Right lobe of liver (tissue), 6 donors: ENCODE data around the gene SCN1A. TPM values are rescaled to one million over a fixed set of nuclear protein-coding genes. Genes with fewer than 3 reads are reported as not detected.

ENCODE experiments used
- ATAC-seq, 4 donors: fragments of 200-7000 bp; cut with Tn5 transposase; one replicate each; pipeline ENCODE4 v1.9.1; 2020; ENCODE audit warnings: mild to moderate bottlenecking in 4 of 4, moderate library complexity in 4 of 4
- DNase-seq, 3 donors: peaks; one replicate each; pipeline ENCODE4 v3.0.0-alpha.2; 2020
- H3K27ac ChIP-seq, 3 donors: fragments of 200-600 bp; one replicate each; pipeline ENCODE4 v1.8.0; 2022
- H3K27me3 ChIP-seq, 2 donors: fragments of 200-600 bp; one replicate each; pipeline ENCODE4 v1.8.0; 2022
- H3K36me3 ChIP-seq, 4 donors: fragments of 200-600 bp; sonication (generic) in 1 of 4; one replicate each; pipeline versions ENCODE4 v1.5.1 to v1.8.0; 2017 to 2022; ENCODE audit warnings: control low read depth in 1 of 4
- H3K4me1 ChIP-seq, 4 donors: fragments of 200-600 bp; sonication (generic) in 1 of 4; one replicate each; pipeline versions ENCODE4 v1.5.1 to v1.8.0; 2017 to 2022; ENCODE audit warnings: control low read depth in 1 of 4
- H3K4me3 ChIP-seq, 3 donors: fragments of 200-600 bp; one replicate each; pipeline ENCODE4 v1.8.0; 2022
- H3K9me3 ChIP-seq, 4 donors: fragments of 200-600 bp; sonication (generic) in 1 of 4; one replicate each; pipeline versions ENCODE4 v1.5.1 to v1.8.0; 2017 to 2022; ENCODE audit warnings: control low read depth in 1 of 4
- CTCF ChIP-seq, 4 donors: fragments of 200-600 bp in 3 of 4; fragments of 450-650 bp in 1 of 4; IDR thresholded peaks; one replicate each; pipeline versions ENCODE4 v1.5.1 to v1.8.0; 2016 to 2022; ENCODE audit warnings: antibody characterized with exemption in 4 of 4, mild to moderate bottlenecking in 2 of 4
- POLR2A ChIP-seq: fragments of 450-650 bp; IDR thresholded peaks from one replicate; pipeline ENCODE4 v1.6.1; 2017; ENCODE audit warnings: antibody characterized with exemption, mild to moderate bottlenecking
- WGBS: methylation state at CpG from one replicate; pipeline ENCODE4 v1.1.6; 2018; ENCODE audit warnings: low coverage, low lambda C conversion rate; ENCODE audit not compliant: insufficient coverage; ENCODE audit errors: missing lambda C conversion rate; 5-methylcytosine and 5-hydroxymethylcytosine counted together
- intact Hi-C, 2 donors: fragments of 100-400 bp; cut with DNase I; formaldehyde crosslinking; loops; one replicate each; pipeline versions ENCODE4 v1.11.2 to v1.14.1; 2022
- total RNA-seq, 6 experiments: library from RNA; depleted of rRNA in 2 of 6; stranded (reverse); fragments of >200 nt in 2 of 6; fragmentation: NEBNext Ultra II Directional in 3 of 6; extraction: Animal tissue kit (Norgen Biotek cat#: 25700) in 3 of 6; gene quantifications; one replicate each; pipeline versions ENCODE4 v1.1.0 to v1.2.4, GENCODE V29; 2016 to 2023
- donor health status: DM: no; HTN: yes; CAD: no.
- donor health status: DM: no; HTN: no; CAD: no.
- donor health status: DM: no; HTN: no; CAD: no.
- donor health status: DM: no; HTN: yes; CAD: no.
- donor health status: DM: no; HTN: yes; CAD: no.

The SCN1A gene
- total RNA-seq, 6 experiments from 2014 or later = not detected

DNA sequence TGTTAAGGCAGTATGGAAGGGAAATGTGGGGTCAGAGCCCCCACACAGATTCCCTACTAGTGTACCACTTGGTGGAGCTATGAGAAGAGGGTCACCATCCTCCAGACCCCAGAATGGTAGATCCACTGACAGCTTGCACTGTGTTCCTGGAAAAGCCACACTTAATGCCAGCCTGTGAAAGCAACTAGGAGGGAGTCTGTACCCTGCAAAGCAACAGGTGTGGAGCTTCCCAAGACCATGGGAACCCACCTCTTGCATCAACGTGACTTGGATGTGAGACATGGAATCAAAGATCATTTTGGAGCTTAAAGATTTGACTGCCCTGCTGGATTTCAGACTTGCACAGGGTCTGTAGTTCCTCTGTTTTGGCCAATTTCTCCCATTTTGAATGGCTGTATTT, 10.8 kb upstream of the SCN1A start:
- no peaks in the 10 kb centered on the region for H3K36me3 ChIP-seq
- H3K27ac ChIP-seq = no peak overlapping the region
- H3K4me1 ChIP-seq = peaks cover 0 to 6% (median 0%) of the 10 kb centered on the region in 4 donors
- no peaks in the 10 kb centered on the region for H3K27me3 ChIP-seq
- intact Hi-C loops = no loop called here
- TF ChIP-seq CTCF (IDR thresholded peaks at IDR 0.05) = no peak
- H3K9me3 ChIP-seq = no peaks in the 10 kb centered on the region
- no peak for DNase-seq
- WGBS = no CpG with 5 or more reads among the region's 1 CpG
- ATAC-seq = no peak
- no peak overlapping the region for H3K4me3 ChIP-seq

DNA sequence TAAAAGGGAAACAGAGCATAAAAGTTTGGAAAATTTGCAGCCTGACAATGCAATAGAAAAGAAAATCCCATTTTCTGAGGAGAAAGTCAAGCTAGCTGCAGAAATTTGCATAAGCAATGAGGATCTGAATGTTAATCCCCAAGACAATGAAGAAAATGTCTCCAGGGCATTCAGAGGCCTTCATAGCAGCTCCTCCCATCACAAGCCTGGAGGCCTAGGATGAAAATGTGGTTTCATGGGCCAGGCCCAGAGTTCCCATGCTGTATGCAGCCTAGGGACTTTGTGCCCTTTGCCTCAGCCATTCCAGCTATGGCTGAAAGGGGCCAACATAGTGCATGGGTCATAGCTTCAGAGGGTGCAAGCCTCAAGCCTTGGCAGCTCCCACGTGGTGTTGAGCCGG, 10.3 kb upstream of the SCN1A start:
- H3K27ac ChIP-seq = no peak overlapping the region
- no peaks in the 10 kb centered on the region for H3K36me3 ChIP-seq
- intact Hi-C loops = no loop called here
- H3K4me3 ChIP-seq = no peak overlapping the region
- TF ChIP-seq CTCF (IDR thresholded peaks at IDR 0.05) (no peak), POLR2A (no peak)
- H3K27me3 ChIP-seq = no peaks in the 10 kb centered on the region
- no peaks in the 10 kb centered on the region for H3K9me3 ChIP-seq
- WGBS = 60% methylated on average over 1 of the region's 2 CpGs
- no peak for ATAC-seq
- no peak for DNase-seq
- H3K4me1 ChIP-seq = peaks cover 0 to 6% (median 0%) of the 10 kb centered on the region in 4 donors

DNA sequence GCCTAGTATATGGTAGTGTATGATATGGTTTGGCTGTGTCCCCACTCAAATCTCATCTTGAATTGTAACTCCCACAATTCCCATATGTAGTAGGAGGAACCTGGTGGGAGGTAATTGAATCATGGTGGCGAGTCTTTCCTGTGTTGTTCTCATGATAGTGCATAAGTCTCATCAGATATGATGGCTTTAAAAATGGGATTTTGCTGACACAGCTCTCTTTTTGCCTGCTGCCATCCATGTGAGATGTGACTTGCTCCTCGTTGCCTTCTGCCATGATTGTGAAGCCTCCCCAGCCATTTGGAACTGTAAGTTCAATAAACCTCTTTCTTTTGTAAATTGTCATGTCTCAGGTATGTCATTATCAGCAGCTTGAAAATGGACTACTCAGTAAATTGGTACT, 9.5 kb upstream of the SCN1A start:
- 79% methylated on average over 2 of the region's 2 CpGs for WGBS
- Histone ChIP-seq H3K4me1 (peaks cover 0 to 6% (median 0%) of the 10 kb centered on the region in 4 donors), H3K27me3 (no peaks in the 10 kb centered on the region), H3K36me3 (no peaks in the 10 kb centered on the region), H3K9me3 (no peaks in the 10 kb centered on the region), H3K27ac (no peak overlapping the region), H3K4me3 (no peak overlapping the region)
- DNase-seq = no peak
- intact Hi-C loops = no loop called here
- TF ChIP-seq POLR2A (no peak), CTCF (IDR thresholded peaks at IDR 0.05) (no peak)
- ATAC-seq = no peak

- no peaks in the 10 kb centered on the region for H3K9me3 ChIP-seq
- 88% methylated on average over 1 of the region's 2 CpGs for WGBS
- peaks cover 0 to 6% (median 0%) of the 10 kb centered on the region in 4 donors for H3K4me1 ChIP-seq
- TF ChIP-seq POLR2A (no peak), CTCF (IDR thresholded peaks at IDR 0.05) (no peak)
- DNase-seq (no peak), ATAC-seq (no peak)
- intact Hi-C loops = no loop called here
- no peaks in the 10 kb centered on the region for H3K27me3 ChIP-seq
- no peak overlapping the region for H3K27ac ChIP-seq
- no peak overlapping the region for H3K4me3 ChIP-seq
- no peaks in the 10 kb centered on the region for H3K36me3 ChIP-seq
Observed at GRCh38 chr2:166135849-166136258, 8.0 kb upstream of the SCN1A start.
